ENCODE measurements around the gene BROX. TPM values are rescaled to one million over a fixed set of nuclear protein-coding genes. Genes with fewer than 3 reads are reported as not detected.
"Not testable (repeated sequence)": the region's sequence is repeated elsewhere in the genome, so short reads cannot be mapped to it uniquely, and the experiment has no call there.

The BROX gene
- total RNA-seq, 4 donors from 2014 or later: 40.7 to 80.2 (median 51.4) TPM

DNA sequence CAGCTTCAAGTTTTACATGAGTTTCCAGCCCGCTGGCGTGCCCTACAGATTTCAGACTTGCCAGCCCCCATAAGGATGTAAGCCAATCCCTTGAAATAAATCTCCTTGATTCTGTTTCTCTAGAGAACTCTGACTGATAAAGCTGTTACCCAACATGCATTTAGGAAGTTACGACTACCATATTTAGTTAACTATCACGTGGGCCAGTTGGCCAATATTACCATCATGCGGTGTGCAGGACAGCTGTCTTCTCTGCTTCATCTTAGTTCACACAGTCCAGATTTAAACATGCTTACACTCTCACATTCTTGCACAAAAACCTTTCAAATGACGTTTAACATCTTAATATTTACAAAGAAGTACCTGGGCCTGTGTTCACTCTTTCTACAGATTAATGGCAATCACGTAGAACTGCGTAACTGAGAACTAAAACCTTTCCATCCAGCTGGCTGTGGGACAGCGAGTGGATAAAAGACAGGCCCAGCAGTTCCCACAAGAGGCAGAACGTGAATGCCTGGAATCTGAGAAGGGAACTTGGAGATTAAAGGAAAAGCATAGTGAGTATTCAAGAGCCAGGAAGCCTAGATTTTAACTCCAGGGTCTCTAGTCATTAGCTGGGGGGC, 45.4 kb downstream of the BROX start:
- no peak for TF ChIP-seq POLR2A (IDR thresholded peaks at IDR 0.05)
- TF ChIP-seq, protein P1, sequence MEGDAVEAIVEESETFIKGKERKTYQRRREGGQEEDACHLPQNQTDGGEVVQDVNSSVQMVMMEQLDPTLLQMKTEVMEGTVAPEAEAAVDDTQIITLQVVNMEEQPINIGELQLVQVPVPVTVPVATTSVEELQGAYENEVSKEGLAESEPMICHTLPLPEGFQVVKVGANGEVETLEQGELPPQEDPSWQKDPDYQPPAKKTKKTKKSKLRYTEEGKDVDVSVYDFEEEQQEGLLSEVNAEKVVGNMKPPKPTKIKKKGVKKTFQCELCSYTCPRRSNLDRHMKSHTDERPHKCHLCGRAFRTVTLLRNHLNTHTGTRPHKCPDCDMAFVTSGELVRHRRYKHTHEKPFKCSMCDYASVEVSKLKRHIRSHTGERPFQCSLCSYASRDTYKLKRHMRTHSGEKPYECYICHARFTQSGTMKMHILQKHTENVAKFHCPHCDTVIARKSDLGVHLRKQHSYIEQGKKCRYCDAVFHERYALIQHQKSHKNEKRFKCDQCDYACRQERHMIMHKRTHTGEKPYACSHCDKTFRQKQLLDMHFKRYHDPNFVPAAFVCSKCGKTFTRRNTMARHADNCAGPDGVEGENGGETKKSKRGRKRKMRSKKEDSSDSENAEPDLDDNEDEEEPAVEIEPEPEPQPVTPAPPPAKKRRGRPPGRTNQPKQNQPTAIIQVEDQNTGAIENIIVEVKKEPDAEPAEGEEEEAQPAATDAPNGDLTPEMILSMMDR (IDR thresholded peaks at IDR 0.05 in 4 of 5, conservative IDR thresholded peaks at IDR 0.05 in 1 of 5): no peak
- H3K9me3 ChIP-seq: no peaks in the 10 kb centered on the region
- H3K27me3 ChIP-seq: no peaks in the 10 kb centered on the region
- in situ Hi-C loops (cut with MboI; ENCODE audit: low sequenced_read_pairs in 4 of 4): no loop called here
- H3K27ac ChIP-seq: no peak overlapping the region
- H3K36me3 ChIP-seq: no peaks in the 10 kb centered on the region
- ATAC-seq (peak in 1 of 2 donors; percentile 39), DNase-seq (no peak)
- no peak overlapping the region for H3K4me3 ChIP-seq
- no peaks in the 10 kb centered on the region for H3K4me1 ChIP-seq
- intact Hi-C loops (cut with DNase I; ENCODE audit: low total_unique reads): no loop called here

DNA sequence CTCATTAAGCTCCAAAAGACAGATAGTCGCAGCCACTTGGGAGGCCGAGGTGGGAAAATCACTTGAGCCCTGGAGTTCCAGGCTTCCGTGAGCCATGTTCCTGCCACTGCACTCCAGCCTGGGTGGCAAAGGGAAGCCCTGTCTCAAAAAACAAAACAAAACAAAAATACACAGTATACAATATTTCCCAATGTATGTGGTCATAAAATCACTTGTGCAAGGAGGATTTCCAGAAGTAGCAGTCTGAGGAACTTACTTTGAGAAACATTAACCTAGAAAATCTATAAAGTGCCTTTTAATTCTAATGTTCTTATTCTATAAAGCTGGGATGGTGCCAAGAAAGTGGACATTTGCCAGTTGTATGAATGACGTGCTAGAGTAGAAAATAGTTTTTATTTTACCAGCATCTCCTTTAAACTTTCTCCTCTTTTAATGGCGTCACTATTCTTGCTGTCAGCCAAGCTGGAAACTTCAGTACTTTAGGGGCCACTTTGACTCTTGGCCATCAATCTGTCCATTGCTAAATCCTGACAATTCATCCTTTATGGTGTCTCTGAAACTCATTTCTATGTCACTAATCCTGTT, 47.2 kb downstream of the BROX start:
- Histone ChIP-seq H3K4me3 (no peak overlapping the region), H3K27ac (no peak overlapping the region), H3K36me3 (no peaks in the 10 kb centered on the region), H3K9me3 (no peaks in the 10 kb centered on the region), H3K4me1 (no peaks in the 10 kb centered on the region), H3K27me3 (no peaks in the 10 kb centered on the region)
- no peak for TF ChIP-seq POLR2A (IDR thresholded peaks at IDR 0.05)
- TF ChIP-seq, protein P1 (IDR thresholded peaks at IDR 0.05 in 4 of 5, conservative IDR thresholded peaks at IDR 0.05 in 1 of 5): no peak
- in situ Hi-C loops (cut with MboI; ENCODE audit: low sequenced_read_pairs in 4 of 4): no loop called here
- no peak for DNase-seq
- intact Hi-C loops (cut with DNase I; ENCODE audit: low total_unique reads): no loop called here
- ATAC-seq: no peak

DNA sequence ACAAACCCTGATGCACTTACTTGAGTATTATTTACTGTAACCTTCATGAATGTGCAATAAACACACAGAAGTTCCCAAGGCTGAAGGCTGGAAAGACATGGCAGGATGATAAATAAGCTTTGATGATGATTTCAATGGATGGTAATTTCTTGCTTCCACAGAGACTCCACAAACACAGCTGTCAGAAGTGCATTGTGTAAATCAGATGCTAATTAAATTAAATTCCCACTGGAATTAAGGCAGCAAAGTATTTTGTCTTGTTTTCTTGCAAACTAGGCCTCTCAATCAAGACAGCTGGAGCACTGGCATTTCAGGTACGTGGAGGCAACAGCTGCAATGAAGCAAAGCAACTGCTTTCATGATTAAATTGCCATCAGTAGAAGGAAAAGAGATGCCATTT, 48.7 kb downstream of the BROX start:
- in situ Hi-C loops (cut with MboI; ENCODE audit: low sequenced_read_pairs in 4 of 4): no loop called here
- TF ChIP-seq, protein P1 (IDR thresholded peaks at IDR 0.05 in 4 of 5, conservative IDR thresholded peaks at IDR 0.05 in 1 of 5): no peak
- no peak for TF ChIP-seq POLR2A (IDR thresholded peaks at IDR 0.05)
- no peak overlapping the region for H3K4me3 ChIP-seq
- H3K4me1 ChIP-seq: no peaks in the 10 kb centered on the region
- no peaks in the 10 kb centered on the region for H3K36me3 ChIP-seq
- DNase-seq (no peak), ATAC-seq (no peak)
- intact Hi-C loops (cut with DNase I; ENCODE audit: low total_unique reads): no loop called here
- no peak overlapping the region for H3K27ac ChIP-seq
- no peaks in the 10 kb centered on the region for H3K27me3 ChIP-seq
- no peaks in the 10 kb centered on the region for H3K9me3 ChIP-seq

DNA sequence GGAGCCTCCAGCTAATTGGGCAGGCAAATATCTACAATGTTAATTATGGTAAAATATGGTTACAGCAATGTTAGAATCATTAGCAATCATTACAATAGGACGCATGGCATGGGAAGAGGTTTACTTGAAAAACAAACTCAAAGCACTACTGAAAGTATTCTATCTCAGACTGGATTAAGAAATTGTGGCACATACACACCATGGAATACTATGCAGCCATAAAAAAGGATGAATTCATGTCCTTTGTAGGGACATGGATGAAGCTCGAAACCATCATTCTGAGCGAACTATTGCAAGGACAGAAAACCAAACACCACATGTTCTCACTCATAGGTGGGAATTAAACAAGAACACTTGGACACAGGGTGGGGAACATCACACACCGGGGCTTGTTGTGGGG, 49.8 kb downstream of the BROX start:
- H3K27ac ChIP-seq; H3K36me3 ChIP-seq; H3K9me3 ChIP-seq; in situ Hi-C loops (cut with MboI; ENCODE audit: low sequenced_read_pairs in 4 of 4); H3K4me1 ChIP-seq; H3K4me3 ChIP-seq; ATAC-seq; intact Hi-C loops (cut with DNase I; ENCODE audit: low total_unique reads); DNase-seq; H3K27me3 ChIP-seq: not testable (repeated sequence)

DNA sequence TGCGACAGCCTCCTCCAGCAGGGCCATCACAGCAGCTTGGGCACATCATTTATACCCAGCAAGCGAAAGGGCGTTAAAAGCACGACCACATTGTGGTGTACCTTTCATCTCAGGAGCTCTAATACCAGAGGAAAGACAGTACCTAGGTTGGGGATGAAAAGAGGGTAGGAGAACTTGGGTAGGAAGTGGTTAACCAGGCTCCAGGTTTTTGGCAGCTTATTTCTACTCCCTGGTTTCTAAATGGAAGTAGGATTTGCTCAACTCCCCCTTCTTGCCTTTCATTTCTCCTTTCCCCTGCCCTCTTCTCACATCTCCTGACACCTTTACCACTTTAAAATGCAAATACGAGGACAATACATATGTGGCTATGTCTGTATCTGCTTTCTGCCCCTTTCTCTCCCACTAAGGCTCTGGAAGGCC, 54.8 kb downstream of the BROX start:
- TF ChIP-seq, protein P1 (IDR thresholded peaks at IDR 0.05 in 4 of 5, conservative IDR thresholded peaks at IDR 0.05 in 1 of 5): no peak
- no peak for TF ChIP-seq POLR2A (IDR thresholded peaks at IDR 0.05)
- no peak for ATAC-seq
- Histone ChIP-seq H3K36me3 (no peaks in the 10 kb centered on the region), H3K4me3 (no peak overlapping the region), H3K9me3 (no peaks in the 10 kb centered on the region), H3K4me1 (no peaks in the 10 kb centered on the region), H3K27ac (no peak overlapping the region), H3K27me3 (no peaks in the 10 kb centered on the region)
- in situ Hi-C loops (cut with MboI; ENCODE audit: low sequenced_read_pairs in 4 of 4) (no loop called here), intact Hi-C loops (cut with DNase I; ENCODE audit: low total_unique reads) (no loop called here)
- no peak for DNase-seq

Measured in gastrocnemius medialis (tissue), 4 donors.